Measurements from ENCODE around the gene MOCS3. TPM values are rescaled to one million over a fixed set of nuclear protein-coding genes. Genes with fewer than 3 reads are reported as not detected.

Gene MOCS3
- total RNA-seq, 1 experiment from 2014 or later = 6.2 TPM

Other genes starting within 250 kb of the MOCS3 start
- 1.8 and 2.8 TPM in 2 replicates for gene PARD6B, start 227.2 kb upstream of the MOCS3 start, total RNA-seq (2014; rRNA removed; shearing (Covaris generic))
- gene BCAS4, start 163.8 kb upstream of the MOCS3 start, total RNA-seq (2014; rRNA removed; shearing (Covaris generic)) = 4.6 and 17.9 TPM in 2 replicates
- 18.2 and 20.4 TPM in 2 replicates for gene ADNP, start 27.4 kb upstream of the MOCS3 start, total RNA-seq (2014; rRNA removed; shearing (Covaris generic))
- 122 and 138 TPM in 2 replicates for gene DPM1, start 286 bp upstream of the MOCS3 start, total RNA-seq (2014; rRNA removed; shearing (Covaris generic))
- 17.7 and 31.0 TPM in 2 replicates for gene KCNG1, start 64.3 kb downstream of the MOCS3 start, total RNA-seq (2014; rRNA removed; shearing (Covaris generic))